ENCODE measurements around the gene CASP6.
"Not testable (repeated sequence)": the region's sequence is repeated elsewhere in the genome, so short reads cannot be mapped to it uniquely, and the experiment has no call there.

The CASP6 gene

DNA sequence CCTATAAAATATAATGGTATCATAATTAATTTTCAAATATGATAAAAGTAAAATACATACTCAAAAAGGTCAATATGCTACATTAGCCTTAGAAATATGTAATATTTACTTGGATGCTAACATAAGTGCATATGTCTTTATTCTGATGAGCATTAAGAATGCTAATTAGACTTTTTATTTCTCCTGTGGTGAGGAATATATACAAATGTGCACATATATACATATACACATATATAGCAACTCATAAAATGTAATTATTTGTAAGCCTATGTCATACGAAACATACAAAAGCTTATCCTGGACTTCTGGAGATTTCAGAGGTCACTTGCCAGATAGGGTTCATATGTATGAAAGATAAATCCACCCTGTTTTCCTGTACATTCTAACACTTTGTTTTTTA lies 15.5 kb upstream of the CASP6 start:
- DNase-seq: no peak

DNA sequence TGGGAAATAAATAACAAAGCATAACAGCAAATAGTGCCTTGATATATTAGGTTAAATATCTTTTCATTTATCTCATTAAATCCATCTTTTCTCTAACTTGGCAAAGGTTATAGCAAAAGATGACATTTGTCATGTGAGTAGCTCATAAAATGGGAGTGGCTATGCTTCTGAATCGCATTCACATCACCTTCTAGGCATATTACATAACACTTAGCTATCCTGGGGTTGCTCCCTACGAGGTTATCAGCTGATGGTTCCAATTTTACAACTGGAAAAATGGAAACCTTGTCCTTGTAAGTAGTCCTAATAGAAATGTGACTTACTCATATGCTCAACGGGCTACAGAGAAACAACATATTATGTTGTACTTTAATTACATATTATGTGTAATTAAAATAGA lies 10.3 kb upstream of the CASP6 start:
- no peak for DNase-seq

GRCh38 chr4:109708990-109709389 lies 5.7 kb upstream of the CASP6 start:
- DNase-seq: no peak

GRCh38 chr4:109708435-109708834 lies 5.2 kb upstream of the CASP6 start:
- DNase-seq: no peak

DNA sequence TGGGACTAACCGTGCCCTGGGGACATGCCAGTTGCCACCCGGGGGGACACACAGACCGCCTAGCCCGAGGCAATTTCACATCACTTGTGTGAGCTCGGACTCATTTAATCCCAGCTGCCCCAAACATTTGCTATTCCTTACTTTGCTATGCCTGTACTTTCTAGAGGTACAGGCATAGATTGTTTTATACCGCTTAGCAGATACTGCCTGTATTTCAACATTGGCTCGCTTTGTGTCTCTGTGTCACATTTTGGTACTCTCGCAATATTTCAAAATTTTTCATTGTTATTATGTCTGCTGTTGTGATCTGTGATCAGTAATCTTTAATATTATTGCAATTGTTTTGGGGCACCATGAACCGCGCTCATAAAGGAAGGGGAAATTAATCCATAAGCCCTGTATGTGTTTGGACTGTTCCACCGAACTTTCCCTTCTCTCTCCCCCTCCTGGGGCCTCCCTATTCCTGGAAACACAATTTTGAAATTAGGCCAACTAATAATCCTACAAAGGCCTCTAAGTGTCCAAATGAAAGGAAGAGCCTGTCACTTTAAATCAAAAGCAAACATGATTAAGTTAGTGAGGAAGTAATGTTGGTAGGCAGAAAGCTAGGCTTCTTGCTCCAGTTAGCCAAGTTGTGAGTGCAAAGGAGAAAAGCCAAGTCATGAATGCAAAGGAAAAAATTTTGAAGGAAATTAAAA lies 568 bp upstream of the CASP6 start:
- no peak for DNase-seq

- DNase-seq: no peak
Observed at GRCh38 chr4:109701566-109702410, 1.5 kb downstream of the CASP6 start.

- DNase-seq: no peak
Observed at GRCh38 chr4:109699553-109700225, 3.6 kb downstream of the CASP6 start.

- DNase-seq: no peak
Observed at GRCh38 chr4:109698656-109699055, 4.6 kb downstream of the CASP6 start.

GRCh38 chr4:109691411-109691920 lies 11.8 kb downstream of the CASP6 start:
- no peak for DNase-seq

DNA sequence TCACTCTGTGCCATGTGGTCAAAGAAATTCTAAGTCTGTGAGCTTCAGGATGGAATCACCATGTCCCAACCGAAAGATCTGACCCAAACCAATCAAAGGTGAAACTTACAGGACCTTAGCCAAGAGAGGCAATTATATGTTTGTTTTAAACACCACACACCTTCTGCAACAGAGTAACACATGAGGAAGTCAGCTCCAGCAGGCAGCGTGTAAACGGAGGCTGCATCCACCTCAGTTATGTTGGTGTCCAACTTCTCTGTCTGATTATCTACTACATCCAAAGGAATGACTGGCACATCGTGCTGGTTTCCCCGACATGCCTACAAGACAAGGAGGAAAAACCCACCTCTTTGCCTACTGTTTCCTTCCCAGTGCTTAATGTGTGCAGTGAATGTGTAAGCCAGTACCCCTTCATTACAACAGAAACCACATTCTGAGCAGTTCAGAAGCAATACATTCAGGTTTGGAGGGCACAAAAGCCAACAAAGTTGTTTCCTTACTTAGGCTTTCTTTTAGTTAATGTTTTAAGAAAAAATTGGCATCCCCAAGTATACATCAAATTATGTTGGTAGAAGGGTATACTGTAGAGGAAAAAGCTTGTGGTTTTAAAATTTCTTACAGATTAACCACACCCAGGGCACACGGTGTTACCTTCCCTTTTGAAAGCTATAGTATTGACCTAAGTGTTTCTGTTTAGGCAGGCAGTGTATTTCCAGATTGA lies 12.4 kb downstream of the CASP6 start:
- no peak for DNase-seq

- no peak for DNase-seq
Observed at GRCh38 chr4:109684727-109685126, 18.5 kb downstream of the CASP6 start.

GRCh38 chr4:109683621-109684253 lies 19.5 kb downstream of the CASP6 start:
- no peak for DNase-seq

DNA sequence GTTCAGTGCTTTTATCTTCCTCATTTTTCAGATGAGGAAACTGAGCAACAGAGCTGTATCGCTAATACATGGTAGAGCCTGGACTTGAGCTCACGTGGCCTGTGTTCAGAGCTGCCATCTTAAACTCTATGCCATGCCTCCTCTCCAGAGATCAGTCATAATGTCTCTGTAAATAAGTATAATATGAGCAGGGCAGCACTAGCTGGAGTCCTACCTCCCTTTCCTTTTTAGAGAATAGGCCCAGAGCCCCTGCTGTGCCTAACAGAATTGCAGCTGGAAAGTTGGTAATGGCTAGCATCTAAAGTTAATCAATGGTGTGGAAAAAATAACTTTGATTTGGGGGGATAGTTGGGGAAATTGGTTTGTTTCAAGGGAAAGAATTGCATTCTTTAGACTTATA lies 20.4 kb downstream of the CASP6 start:
- no peak for DNase-seq

- not testable (repeated sequence) for DNase-seq
Observed at GRCh38 chr4:109678925-109679324, 24.3 kb downstream of the CASP6 start.

GRCh38 chr4:109678472-109678871 lies 24.8 kb downstream of the CASP6 start:
- DNase-seq: not testable (repeated sequence)

GRCh38 chr4:109676886-109677285 lies 26.4 kb downstream of the CASP6 start:
- DNase-seq: no peak

GRCh38 chr4:109675843-109676242 lies 27.4 kb downstream of the CASP6 start:
- no peak for DNase-seq

- DNase-seq: no peak
Observed at GRCh38 chr4:109675181-109675580, 28.1 kb downstream of the CASP6 start.

GRCh38 chr4:109673303-109673702 lies 29.9 kb downstream of the CASP6 start:
- no peak for DNase-seq

- DNase-seq: no peak
Observed at GRCh38 chr4:109672169-109672930, 30.9 kb downstream of the CASP6 start.

GRCh38 chr4:109671350-109671749 lies 31.9 kb downstream of the CASP6 start:
- peak in 1 of 2 experiments; percentile 29 for DNase-seq

Data from activated CD4-positive, alpha-beta T cell treated with anti-CD3 and anti-CD28 coated beads, Interleukin-2, amount 50 U/mL, for 48 hours (primary cell).